Measurements from ENCODE around the gene SPHKAP. TPM values are rescaled to one million over a fixed set of nuclear protein-coding genes. Genes with fewer than 3 reads are reported as not detected.

Gene SPHKAP
- total RNA-seq, 1 experiment from 2014 or later, result 10.3 TPM

- no peaks in the 10 kb centered on the region for H3K9me3 ChIP-seq (ENCODE audit: low read depth, low read length, poor library complexity, severe bottlenecking)
- H3K4me1 ChIP-seq (ENCODE audit: insufficient read depth, low read length, poor library complexity, severe bottlenecking), result peaks cover 49% of the 10 kb centered on the region
- BruUV-seq (replicated peaks), result no TSS peak
- peak; percentile 64 for DNase-seq (ENCODE audit: low spot score)
- no peak overlapping the region for H3K4me3 ChIP-seq (ENCODE audit: low read depth, low read length, poor library complexity, severe bottlenecking)
- H3K27me3 ChIP-seq (replicated peaks; ENCODE audit: insufficient read depth, low read depth, low read length, poor library complexity), result no peaks in the 10 kb centered on the region
- ChIA-PET POLR2A (ENCODE audit: low non-redundant PET) (no interaction called here), CTCF (no interaction called here)
- H3K27ac ChIP-seq (ENCODE audit: low read depth, low read length, poor library complexity, severe bottlenecking), result peak overlapping the region; percentile 59
- TF ChIP-seq CTCF (conservative IDR thresholded peaks at IDR 0.05; ENCODE audit: low read depth, low read length), result no peak
- no peak for TF ChIP-seq EZH2 (IDR thresholded peaks at IDR 0.05; ENCODE audit: borderline replicate concordance, low read depth, low read length, poor library complexity, severe bottlenecking)
- intact Hi-C loops (cut with micrococcal nuclease; ENCODE audit: unreplicated experiment), result loop anchor here (10.0 kb wide), 1 partner anchor 1341 kb away; the partner anchor contains the start of gene PID1
- no peaks in the 10 kb centered on the region for H3K36me3 ChIP-seq (ENCODE audit: insufficient read depth, low read length, poor library complexity, severe bottlenecking)
These were observed 247.6 kb downstream of the SPHKAP start for GRCh38 chr2:227933884-227934283.

GRCh38 chr2:227932403-227932802 is 249.1 kb downstream of the SPHKAP start:
- ChIA-PET POLR2A (ENCODE audit: low non-redundant PET) (interaction anchor here (0.7 kb wide), 1 partner anchor 9 kb away, joined by 3 read pairs; no protein-coding TSS in a partner anchor), CTCF (no interaction called here)
- no peaks in the 10 kb centered on the region for H3K27me3 ChIP-seq (replicated peaks; ENCODE audit: insufficient read depth, low read depth, low read length, poor library complexity)
- peaks cover 12% of the 10 kb centered on the region for H3K9me3 ChIP-seq (ENCODE audit: low read depth, low read length, poor library complexity, severe bottlenecking)
- peaks cover 34% of the 10 kb centered on the region for H3K4me1 ChIP-seq (ENCODE audit: insufficient read depth, low read length, poor library complexity, severe bottlenecking)
- TF ChIP-seq CTCF (conservative IDR thresholded peaks at IDR 0.05; ENCODE audit: low read depth, low read length) (0 out of 2 replicates have a peak, but pooled peaks have one; percentile 9), EZH2 (IDR thresholded peaks at IDR 0.05; ENCODE audit: borderline replicate concordance, low read depth, low read length, poor library complexity, severe bottlenecking) (no peak)
- BruUV-seq (replicated peaks), result no TSS peak
- no peak for DNase-seq (ENCODE audit: low spot score)
- H3K27ac ChIP-seq (ENCODE audit: low read depth, low read length, poor library complexity, severe bottlenecking), result peak overlapping the region; percentile 51
- no peaks in the 10 kb centered on the region for H3K36me3 ChIP-seq (ENCODE audit: insufficient read depth, low read length, poor library complexity, severe bottlenecking)
- intact Hi-C loops (cut with micrococcal nuclease; ENCODE audit: unreplicated experiment), result loop anchor here (10.0 kb wide), 1 partner anchor 1342 kb away; the partner anchor contains the start of gene PID1
- H3K4me3 ChIP-seq (ENCODE audit: low read depth, low read length, poor library complexity, severe bottlenecking), result no peak overlapping the region

GRCh38 chr2:227932001-227932400 is 249.5 kb downstream of the SPHKAP start:
- H3K27ac ChIP-seq (ENCODE audit: low read depth, low read length, poor library complexity, severe bottlenecking), result peak overlapping the region; percentile 51
- peaks cover 30% of the 10 kb centered on the region for H3K4me1 ChIP-seq (ENCODE audit: insufficient read depth, low read length, poor library complexity, severe bottlenecking)
- peaks cover 16% of the 10 kb centered on the region for H3K9me3 ChIP-seq (ENCODE audit: low read depth, low read length, poor library complexity, severe bottlenecking)
- no TSS peak for BruUV-seq (replicated peaks)
- intact Hi-C loops (cut with micrococcal nuclease; ENCODE audit: unreplicated experiment), result loop anchor here (10.0 kb wide), 1 partner anchor 1343 kb away; the partner anchor contains the start of gene PID1
- ChIA-PET CTCF (no interaction called here), POLR2A (ENCODE audit: low non-redundant PET) (interaction anchor here (0.7 kb wide), 1 partner anchor 9 kb away, joined by 3 read pairs; no protein-coding TSS in a partner anchor)
- H3K36me3 ChIP-seq (ENCODE audit: insufficient read depth, low read length, poor library complexity, severe bottlenecking), result no peaks in the 10 kb centered on the region
- no peak for DNase-seq (ENCODE audit: low spot score)
- no peaks in the 10 kb centered on the region for H3K27me3 ChIP-seq (replicated peaks; ENCODE audit: insufficient read depth, low read depth, low read length, poor library complexity)
- TF ChIP-seq CTCF (conservative IDR thresholded peaks at IDR 0.05; ENCODE audit: low read depth, low read length), result no peak
- no peak for TF ChIP-seq EZH2 (IDR thresholded peaks at IDR 0.05; ENCODE audit: borderline replicate concordance, low read depth, low read length, poor library complexity, severe bottlenecking)
- no peak overlapping the region for H3K4me3 ChIP-seq (ENCODE audit: low read depth, low read length, poor library complexity, severe bottlenecking)
